Middle frontal gyrus (tissue), 1 donor: Measurements from ENCODE around the gene CAMK2B.

Experiments
- DNase-seq: peaks from one replicate; pipeline ENCODE4 v3.0.0-alpha.2; 2015; ENCODE audit warnings: low spot score; ENCODE audit errors: extremely low spot score

The CAMK2B gene

DNA sequence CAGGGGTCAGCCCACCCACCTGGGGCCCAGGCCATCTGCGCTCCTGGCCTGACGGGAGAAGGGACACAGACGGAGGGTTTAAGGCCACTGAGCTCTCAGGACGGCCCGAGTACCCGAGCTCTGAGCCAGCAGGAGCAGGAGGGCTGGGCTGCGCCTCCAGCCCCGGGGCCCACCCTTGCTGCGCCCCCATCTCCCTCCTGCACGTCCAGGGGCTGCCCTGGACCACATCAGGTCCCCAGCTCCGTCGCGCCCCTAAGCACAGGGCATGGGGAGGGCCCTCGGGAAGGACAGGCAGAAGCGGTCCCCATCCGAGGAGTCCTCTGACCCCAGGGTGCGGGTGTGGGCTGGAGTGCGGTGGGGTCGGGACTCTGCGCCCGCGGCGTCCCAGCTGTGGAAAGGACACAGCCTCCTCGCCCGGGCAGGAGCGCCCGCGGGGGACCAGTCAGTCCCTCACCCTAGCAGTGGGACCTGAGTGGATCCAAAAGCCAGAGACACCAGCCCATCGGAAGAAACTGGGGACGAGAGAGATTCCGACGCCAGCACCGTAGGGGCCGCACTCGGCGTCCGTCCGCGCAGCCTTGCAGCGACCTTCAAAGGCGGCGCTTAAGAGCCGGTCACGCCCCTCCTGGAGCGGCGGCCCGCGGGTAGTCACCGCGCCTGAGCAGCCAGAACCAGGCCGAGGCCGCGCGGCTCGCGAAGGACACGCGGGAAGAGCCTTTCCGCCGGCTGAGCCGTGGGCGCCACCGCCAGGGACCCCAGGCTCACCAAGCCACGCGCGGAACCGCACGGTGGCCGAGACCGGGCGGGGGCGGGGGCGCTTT lies 15.9 kb downstream of the CAMK2B start:
- no peak for DNase-seq

DNA sequence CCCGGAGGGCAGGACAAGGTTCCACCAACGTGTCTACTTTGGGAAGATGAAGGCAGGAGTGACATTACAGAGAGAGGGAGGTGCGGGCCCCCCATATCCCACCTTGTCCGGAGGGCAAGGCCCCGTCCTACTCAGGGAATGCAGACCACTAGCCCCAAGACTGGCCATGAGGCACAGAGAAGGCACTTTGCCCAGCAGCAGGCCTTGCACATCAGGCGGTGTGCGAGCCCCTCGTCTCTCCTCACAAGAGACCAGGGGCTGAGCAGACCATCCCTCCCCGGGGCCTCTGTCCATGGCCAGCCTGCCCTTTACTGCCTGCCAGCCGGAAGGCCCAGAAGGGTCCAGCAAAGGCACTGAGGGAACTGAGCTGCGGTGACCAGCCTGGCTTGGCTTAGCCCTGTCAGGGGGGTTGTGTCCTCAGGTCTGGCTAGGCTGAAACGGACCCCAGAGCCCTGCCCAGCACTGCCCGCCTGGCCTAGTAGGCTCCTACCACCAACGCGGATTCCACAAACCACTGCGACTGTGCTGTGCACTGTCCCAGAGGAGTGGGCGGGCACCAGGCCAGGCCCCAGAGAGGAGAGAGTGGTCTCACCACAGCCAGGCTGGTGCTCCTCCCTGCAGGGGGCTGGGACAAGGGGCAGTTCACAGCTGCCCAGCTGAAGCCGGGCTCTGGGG lies 16.7 kb downstream of the CAMK2B start:
- DNase-seq = no peak

DNA sequence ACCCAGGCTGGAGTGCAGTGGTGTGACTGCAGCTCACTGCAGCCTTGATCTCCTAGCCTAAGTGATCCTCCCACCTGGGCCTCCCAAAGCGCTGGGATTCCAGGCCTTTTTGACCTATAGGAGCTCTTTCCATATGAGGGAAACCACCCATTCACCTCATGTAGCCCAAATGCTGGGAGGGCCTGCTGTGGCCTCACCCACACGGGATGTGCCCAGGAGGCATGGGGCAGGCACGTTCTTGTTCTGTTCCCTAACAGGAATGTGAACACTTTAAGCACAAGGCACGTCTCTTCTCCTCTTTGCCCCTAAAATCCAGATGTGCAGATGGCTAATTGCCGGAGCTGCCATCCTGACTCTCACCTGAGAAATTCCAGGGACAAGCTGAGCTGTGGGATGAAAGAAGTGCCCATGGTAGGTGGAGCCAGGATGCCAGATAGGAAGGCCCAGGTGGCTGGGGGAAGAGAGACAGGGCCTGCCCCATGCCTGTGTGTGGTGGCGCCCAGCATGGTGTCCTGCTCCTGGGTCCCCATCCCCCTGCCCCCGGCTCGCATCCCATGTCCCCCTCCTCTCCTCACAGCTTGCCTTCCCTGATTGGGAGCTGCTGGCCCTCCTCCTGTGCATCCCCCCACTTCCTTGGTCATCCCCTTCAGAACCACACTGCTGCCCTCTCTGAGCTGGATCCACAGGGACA lies 17.3 kb downstream of the CAMK2B start:
- DNase-seq = no peak

DNA sequence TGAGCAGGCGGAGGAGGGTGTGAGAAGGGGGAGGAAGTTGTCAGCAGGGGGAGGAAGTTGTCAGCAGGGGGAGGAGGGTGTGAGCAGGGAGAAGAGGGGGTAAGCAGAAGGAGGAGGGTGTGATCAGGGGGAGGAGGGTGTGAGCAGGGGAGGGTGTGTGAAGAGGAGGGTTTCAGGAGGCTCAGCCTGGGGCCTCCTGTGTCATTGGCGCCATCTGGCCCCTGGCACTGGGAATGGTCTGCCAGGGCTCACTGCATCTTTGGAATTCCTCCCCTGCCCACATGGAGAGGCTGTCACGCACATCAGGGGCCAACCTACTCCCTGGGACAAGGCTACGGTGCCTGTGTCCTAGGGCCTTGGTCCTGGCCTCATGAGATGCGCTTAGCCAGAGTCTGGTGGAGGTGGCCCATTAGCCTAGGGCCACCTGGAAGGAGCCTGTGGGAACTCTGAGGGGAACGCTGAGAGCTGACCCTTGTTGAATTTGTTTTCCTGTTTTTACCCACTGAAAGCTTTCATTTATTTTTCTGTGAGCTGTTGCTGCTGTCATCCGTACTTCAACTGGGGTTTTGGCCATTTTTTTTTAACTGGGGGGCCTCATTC lies 18.0 kb downstream of the CAMK2B start:
- no peak for DNase-seq

DNA sequence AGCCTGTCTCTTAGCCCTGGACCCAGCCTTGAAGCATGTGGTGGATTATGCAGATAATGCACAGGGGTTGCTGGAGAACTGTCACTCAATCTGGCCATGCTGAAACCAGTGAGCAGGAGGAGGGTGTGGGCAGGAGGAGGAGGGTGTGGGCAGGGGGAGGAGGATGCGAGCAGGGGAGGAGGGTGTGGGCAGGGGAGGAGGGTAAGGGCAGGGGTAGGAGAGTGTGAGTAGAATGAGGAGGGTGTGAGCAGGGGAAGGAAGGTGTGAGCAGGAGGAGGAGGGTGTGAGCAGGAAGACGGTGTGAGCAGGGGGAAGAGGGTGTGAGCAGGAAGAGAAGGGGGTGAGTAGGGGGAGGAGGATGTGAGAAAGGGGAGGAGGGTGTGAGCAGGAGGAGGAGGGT lies 18.8 kb downstream of the CAMK2B start:
- DNase-seq = no peak

DNA sequence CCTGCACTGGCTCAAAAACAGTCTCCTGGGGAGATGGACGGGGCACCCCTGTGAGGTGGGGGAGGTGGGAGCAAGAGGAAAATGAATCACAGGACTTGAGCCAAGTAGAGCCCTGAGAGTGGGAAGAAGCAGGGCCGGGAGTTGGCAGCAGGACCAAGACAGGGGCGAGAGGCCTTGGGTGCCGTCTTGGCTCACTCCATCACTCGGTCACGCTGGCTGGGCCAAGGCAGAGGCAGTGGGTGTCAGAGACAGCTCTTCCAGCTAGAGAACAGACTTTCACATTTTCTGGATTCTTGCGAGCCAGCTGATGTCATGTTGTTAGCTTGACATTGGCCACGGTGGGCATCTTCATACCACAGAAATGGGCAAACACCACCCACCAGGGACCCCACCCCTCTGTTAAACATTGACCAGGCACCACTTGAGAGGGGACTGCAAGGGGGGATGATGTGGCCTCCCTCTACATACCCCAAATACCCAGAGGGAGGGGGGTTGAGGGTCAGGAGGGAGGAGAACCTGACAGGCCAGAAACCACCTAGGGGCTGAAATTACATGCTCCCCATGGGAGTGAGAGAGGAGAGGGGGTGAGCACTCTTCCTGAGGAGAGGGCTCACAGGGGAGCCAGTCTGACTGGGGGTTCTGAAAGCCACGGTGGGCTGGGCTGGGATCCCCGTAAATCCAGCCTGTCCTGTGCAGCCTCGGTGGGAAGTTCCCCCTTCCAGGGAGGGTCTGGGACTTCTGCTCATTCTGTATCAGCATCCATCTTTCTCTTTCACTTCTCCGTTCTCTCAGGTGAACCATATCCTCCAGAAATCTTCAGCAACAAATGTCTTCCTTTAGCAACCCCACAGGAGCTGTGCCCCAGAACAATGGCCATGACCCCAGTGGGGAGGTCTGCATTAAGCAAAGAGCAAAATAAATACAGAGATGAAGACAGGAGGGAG lies 19.6 kb downstream of the CAMK2B start:
- DNase-seq = no peak

DNA sequence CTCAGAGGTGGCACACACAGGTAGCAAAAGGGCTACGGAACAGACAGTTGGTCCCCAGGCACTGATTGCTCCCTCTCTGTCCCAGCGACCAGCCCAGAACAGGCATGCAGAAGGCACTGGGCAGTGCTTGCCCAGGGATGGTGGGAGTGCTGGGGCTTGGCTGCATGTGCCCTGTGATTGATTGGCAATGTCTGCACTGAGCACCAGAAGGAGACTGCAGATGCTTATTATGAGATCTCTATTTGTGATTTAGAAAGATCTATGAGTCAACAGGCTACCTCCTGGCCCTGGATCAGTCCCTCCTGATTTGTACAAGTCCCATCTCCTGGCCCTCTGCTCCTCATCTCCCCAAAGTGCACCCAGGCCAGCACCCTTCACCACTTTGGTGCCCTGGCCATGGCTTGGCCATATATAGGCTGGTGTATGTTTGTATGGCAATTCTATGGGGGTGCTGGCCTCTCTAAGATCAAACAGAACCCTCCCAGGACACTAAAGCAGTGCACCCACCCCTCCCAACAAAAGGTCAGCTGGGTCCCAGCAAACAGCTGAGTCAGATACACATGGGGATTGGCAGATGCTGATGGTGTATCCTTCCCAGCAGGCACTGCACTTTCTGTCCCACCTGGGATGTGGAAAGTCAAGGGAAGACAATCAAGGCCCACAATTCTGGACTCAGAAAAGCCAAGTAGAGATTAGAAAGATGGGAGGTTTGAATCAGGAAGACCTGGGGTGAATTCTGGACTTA lies 30.9 kb downstream of the CAMK2B start:
- DNase-seq = no peak

DNA sequence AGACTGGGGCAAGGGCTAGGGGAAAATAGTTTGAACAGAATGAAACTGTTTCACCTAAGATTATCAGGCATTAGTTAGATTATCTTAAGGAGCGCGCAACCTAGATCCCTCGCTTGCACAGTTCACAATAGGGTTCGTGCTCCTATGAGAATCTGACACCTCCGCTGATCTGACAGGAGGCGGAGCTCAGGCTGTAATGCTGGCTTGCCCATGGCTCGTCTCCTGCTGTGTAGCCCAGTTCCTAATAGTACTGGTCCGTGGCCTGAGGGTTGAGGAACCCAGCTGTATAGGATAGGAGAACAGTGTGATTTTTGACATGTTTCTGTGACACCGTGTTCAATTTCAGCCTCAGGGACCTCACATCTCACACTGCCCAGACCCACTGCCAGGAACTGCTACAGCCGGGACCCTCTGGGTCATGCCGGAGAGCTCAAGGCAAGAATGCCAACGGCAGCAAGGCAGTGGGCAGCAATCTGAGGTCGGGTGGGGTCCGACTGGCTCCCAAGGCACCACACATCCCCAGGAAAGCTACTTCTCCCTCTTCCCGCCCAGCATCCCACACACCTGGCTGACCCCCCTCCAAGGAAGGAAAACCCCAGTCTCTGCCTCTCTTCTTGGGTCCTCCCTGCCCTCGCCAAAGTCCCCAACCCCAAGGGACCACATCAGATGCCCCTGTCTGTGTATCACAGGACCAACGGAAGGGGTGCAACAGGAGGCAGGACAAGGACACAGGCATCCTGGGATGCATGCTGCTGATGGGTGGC lies 31.7 kb downstream of the CAMK2B start:
- no peak for DNase-seq

DNA sequence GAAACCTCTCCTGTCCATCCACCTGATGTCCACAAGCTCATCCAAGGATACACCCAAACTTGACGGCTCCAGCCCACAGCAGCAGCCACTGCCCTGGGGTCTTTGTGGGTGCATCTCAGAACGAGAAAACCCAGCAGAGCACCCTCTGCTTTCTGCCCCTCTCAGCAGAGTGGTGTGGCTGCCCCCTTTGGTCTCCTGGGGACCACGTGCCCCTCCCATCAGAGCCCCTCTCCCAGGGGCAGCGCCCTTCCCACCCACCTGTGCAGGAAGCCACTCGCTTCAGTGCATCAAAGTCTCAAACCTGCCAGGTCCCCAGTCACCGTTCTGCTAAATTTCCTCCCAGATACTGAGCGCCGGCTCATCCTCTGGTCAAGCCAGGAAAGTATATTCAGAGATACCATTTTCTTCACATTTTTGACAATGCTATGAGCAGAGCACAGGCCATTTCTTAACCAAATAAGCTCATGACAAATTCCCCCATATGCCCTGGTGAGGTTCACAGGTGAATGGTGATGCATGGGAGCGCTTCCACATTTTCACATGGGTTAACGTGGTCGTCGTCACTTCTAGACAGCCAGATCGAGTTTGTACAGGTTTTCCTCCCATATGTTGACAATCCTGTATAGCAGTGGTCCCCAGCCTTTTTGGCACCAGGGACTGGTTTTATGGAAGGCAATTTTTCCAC lies 32.4 kb downstream of the CAMK2B start:
- DNase-seq = no peak

DNA sequence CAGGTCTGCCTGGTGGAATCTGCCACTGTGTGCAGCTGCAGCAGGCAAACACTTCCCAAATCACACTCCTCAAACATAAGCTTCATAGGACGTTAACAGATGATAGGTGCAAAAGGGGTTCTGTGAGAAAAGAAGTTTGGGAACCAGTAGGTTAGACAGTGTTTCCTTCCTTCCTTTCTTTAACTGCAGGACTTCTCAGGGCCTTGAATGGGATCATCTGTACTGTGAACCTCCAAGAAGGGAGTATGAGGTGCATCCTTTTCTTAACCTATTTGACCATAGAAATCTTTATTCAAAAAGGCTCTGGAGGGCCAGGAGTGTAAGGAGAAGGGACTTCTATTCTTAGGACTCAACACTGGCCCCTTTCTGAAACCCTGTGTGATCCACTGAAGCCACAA lies 33.0 kb downstream of the CAMK2B start:
- no peak for DNase-seq

DNA sequence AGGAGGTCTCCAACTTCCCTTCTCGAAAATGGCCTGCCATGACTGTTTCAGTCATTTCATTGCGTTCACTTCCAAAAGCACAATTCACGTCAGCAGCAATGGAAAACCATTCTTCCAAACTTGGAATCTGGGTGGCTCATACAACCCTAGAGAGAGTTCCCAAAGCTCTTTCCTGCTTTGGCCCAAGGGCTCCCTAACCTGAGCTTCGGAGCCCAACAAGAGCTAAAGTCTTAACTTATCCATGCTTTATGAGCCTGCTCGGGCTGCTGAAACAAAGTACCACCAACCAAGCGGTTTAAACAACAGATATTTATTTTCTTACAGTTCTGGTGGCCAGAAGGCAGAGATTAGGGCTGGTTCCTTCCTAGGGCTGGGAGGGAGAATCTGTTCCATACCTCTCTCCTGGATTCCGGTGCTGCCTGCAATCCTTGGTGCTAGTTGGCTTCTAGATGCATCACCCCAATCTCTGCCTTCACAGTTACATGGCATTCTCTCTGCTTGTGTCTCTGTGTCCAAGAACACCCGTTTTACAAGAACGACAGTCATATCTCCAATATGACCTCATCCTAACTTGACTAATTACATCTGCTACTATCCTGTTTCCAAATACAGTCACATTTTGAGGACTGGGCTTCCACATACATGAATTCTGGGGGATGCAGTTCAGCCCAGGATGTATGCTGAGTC lies 33.5 kb downstream of the CAMK2B start:
- DNase-seq = no peak

DNA sequence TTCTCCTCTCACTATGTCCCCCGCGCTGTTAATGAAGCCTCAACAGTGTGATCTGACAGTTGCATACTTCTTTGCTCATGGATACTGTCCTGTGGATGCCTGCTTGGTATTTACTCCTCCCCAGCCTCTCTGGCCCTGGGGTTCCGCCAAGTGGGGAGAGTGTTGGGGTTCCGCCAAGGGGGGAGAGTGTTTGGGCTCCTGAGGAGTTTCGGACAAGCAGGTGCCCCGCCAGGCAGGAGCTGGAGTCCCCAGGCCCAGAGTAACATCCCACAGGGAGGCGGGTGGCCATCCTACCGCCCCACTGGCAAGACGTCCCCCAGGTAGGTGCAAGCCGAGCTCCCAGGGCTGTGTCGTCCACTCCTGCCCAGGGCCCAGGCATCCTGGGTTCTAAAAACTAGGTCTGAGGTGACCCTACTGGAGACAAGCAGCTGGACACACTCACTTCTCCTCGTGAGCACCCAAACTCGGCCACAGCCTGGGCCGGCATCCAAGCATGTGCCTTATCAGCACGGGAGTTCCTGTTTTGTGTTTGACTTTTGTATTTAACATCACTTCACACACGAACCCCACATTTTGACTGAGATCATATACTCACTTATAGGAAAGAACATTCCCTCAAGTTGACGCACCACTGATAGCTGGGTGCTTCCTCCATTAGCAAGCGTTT lies 34.2 kb downstream of the CAMK2B start:
- DNase-seq = no peak

DNA sequence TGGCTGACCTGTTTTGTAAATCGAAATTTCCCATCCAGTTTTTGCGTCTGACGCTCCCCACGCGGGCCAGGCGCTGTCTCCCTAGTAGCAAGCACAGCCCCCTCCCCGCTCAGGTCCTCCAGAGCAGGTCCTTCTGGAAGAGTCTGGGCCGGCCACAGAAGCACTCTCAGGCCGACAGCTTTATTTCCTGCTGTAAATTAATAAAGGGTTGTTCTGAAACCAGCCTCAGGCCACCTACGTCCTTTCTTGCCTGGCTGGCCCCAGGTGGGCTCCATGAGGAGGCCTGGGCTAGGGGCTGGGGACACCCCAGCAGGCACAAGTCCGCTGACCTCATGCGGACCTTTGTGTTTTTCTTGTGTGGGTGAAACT lies 35.2 kb downstream of the CAMK2B start:
- no peak for DNase-seq

DNA sequence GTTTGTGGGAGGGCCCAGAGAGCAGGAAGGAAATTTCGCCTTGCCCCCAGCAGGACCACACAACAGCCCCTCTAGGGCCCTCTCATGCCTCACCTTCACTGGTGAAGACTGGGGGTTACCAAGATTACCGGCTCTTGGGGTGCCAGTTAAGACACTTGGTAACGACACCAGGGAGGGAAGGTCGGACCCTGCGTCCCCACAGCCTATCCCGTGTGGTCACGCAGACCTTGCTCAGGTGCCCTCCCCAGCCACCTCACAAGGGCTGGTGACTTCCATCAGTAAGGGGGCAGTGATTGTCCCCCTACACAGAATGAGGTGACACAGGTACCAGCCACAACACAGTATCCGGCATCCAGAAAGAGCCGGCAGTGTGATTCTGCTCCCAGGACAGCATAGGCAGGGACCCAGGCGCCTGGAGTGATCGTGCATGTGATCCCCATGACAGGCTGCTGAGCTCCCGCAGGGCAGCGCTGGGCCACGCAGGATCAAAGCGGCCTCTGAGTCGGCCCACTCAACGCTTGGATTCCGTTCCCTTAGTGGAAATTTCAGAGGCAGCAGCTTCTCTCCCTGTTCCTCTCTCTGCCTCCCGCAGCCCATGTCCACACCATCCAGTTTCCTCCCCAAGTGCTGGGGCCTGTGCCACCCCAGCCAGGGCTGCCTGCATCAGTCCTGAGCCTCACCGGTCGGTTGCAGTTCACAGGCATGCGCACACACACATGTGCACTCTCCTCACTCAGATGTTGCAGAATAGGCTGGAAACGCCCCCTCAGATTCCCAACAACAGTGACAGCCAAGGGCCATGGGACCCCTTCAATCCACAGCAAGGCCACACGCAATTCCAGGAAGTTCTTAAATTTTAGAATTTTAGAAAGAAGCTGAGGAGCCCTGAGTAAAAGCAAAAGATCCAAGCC lies 35.8 kb downstream of the CAMK2B start:
- no peak for DNase-seq

DNA sequence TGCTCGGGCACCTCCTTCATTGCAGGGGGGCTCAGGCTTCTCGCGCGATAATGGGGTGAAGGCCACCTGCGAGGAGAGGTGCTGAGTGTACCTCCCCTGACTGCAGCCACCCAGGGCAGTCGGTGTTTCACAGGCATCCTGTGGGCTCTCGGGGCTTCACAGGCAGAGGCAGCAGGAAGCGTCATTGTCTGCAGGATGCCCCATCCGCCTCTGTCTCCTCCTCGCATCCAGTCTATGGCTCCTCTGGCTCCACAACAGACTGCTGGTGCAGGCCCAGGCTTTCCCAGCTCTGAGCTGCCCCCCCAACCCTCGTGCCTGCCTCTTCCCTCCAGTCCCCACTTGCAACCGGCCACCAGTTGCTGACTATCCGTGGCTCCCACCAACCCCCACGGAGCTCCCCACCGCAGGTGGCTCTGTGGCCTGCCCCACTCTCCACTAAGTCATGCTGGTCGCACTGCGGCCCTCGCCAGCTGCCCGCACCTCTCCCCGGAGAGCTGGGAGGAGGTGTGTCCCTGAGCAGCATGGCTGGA lies 36.5 kb downstream of the CAMK2B start:
- no peak for DNase-seq

DNA sequence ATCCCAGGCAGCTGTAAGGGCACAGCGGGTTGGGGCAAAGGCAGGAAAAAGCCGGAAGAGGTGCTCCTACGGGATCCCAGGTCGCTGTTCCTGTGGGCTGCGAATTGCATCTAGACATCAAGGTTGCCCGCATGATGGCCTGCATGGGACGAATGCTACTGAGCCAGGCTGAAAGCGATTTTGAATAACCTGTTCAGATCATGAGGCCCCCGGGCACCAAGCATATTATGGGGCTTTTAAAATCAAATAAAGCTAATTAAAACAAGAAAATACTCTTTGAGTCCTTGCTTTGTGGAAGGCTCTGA lies 37.1 kb downstream of the CAMK2B start:
- DNase-seq = no peak
